ENCODE data around the gene ZC3H10. TPM values are rescaled to one million over a fixed set of nuclear protein-coding genes. Genes with fewer than 3 reads are reported as not detected.

The ZC3H10 gene
- total RNA-seq, 1 donor from 2014 or later: 8.0 TPM

- Mint-ChIP-seq H3K4me1 (ENCODE audit: low read depth) (peaks cover 13% of the 10 kb centered on the region), H3K27me3 (ENCODE audit: low read depth) (no peaks in the 10 kb centered on the region), H3K27ac (ENCODE audit: unreplicated experiment) (no peak overlapping the region), H3K4me3 (ENCODE audit: unreplicated experiment) (no peak overlapping the region), H3K36me3 (ENCODE audit: low read depth) (peaks cover 35% of the 10 kb centered on the region), H3K9me3 (ENCODE audit: low read depth) (no peaks in the 10 kb centered on the region)
- TF ChIP-seq CTCF (IDR thresholded peaks at IDR 0.05): no peak
- DNase-seq (ENCODE audit: low spot score): no peak
These were observed 27.2 kb downstream of the ZC3H10 start for GRCh38 chr12:56145217-56145616.

DNA sequence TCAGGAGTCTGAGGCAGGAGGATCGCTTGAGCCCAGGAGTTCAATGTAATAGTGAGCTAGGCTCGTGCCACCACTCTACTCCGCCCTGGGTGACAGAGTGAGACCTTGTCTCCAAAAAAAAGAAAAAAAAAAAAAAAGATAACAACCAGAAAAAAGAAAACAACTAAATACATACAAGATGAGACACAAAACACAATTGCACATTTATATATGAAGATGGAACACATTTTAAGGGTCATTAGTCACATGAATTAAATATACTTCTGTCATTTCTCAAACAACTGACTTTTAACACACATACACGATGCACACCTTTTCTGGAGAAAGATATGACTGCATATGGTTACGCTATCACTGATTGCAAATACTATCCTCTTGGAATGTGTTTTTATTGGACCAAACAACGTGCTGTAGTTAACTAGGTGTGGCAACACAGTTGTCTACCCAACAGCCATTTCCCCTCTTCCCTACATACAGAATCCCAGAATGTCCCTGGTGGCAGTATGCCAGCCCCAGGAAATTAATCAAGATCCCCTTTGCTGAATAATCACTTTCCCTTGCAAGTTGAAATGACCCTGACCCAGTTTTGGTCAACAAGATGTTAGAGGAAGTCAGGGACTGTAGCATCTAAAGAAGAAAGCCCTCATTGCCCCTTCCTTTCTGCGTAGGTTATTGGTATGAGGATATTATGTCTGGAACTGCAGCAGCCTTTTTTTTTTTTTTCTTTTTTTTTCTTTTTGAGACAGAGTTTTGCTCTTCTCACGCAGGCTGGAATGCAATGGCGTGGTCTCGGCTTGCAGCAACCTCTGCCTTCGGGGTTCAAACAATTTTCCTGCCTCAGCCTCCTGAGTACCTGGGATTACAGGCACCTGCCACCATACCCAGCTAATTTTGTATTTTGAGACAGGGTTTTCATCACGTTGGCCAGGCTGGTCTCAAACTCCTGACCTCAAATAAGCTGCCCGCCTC, 28.7 kb downstream of the ZC3H10 start:
- Mint-ChIP-seq H3K27me3 (ENCODE audit: low read depth) (no peaks in the 10 kb centered on the region), H3K36me3 (ENCODE audit: low read depth) (peaks cover 24% of the 10 kb centered on the region), H3K4me1 (ENCODE audit: low read depth) (peaks cover 27% of the 10 kb centered on the region), H3K4me3 (ENCODE audit: unreplicated experiment) (no peak overlapping the region), H3K9me3 (ENCODE audit: low read depth) (no peaks in the 10 kb centered on the region), H3K27ac (ENCODE audit: unreplicated experiment) (peak overlapping the region; percentile 76)
- DNase-seq (ENCODE audit: low spot score): no peak
- TF ChIP-seq CTCF (IDR thresholded peaks at IDR 0.05): no peak

DNA sequence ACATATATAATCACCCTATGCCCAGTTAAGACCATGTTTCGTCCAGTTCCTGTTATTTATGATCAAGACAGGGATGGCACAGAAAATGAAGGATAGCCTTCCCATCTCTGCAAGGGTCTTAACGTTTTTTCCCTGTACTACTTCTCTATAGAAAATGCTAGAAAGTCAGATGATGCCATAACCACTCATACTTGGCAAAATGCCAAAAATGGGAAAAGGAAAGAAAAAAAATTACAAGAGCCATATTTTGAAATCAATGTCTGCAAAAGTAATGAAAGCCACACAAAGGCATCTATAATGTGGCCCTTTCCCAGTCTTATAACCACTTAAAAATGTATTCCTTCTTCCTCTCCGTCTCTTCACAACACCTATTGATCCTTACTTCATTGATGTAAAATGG, 32.5 kb downstream of the ZC3H10 start:
- no peaks in the 10 kb centered on the region for H3K9me3 Mint-ChIP-seq (ENCODE audit: low read depth)

GRCh38 chr12:56151672-56152131, 33.6 kb downstream of the ZC3H10 start:
- peak; percentile 69 for TF ChIP-seq CTCF (IDR thresholded peaks at IDR 0.05)
- Mint-ChIP-seq H3K4me1 (ENCODE audit: low read depth) (peaks cover 40% of the 10 kb centered on the region), H3K36me3 (ENCODE audit: low read depth) (peaks cover 3% of the 10 kb centered on the region), H3K27me3 (ENCODE audit: low read depth) (no peaks in the 10 kb centered on the region), H3K9me3 (ENCODE audit: low read depth) (no peaks in the 10 kb centered on the region), H3K27ac (ENCODE audit: unreplicated experiment) (peak overlapping the region; percentile 95), H3K4me3 (ENCODE audit: unreplicated experiment) (peak overlapping the region; percentile 87)
- DNase-seq (ENCODE audit: low spot score): peak; percentile 84

More for the DNA sequence above, 32.5 kb downstream of the ZC3H10 start:
- peak overlapping the region; percentile 58 for H3K27ac Mint-ChIP-seq (ENCODE audit: unreplicated experiment)
- H3K27me3 Mint-ChIP-seq (ENCODE audit: low read depth): no peaks in the 10 kb centered on the region
- no peak for TF ChIP-seq CTCF (IDR thresholded peaks at IDR 0.05)
- no peak for DNase-seq (ENCODE audit: low spot score)
- peaks cover 47% of the 10 kb centered on the region for H3K4me1 Mint-ChIP-seq (ENCODE audit: low read depth)
- H3K36me3 Mint-ChIP-seq (ENCODE audit: low read depth): peaks cover 2% of the 10 kb centered on the region
- H3K4me3 Mint-ChIP-seq (ENCODE audit: unreplicated experiment): peak overlapping the region; percentile 26

- Mint-ChIP-seq H3K4me3 (ENCODE audit: unreplicated experiment) (peak within 1 kb of the TSS; percentile 87), H3K4me1 (ENCODE audit: low read depth) (peaks cover 40% of the 10 kb centered on the region), H3K9me3 (ENCODE audit: low read depth) (no peaks in the 10 kb centered on the region), H3K36me3 (ENCODE audit: low read depth) (peaks cover 3% of the 10 kb centered on the region), H3K27me3 (ENCODE audit: low read depth) (no peaks in the 10 kb centered on the region), H3K27ac (ENCODE audit: unreplicated experiment) (peak within 1 kb of the TSS; percentile 95)
- TF ChIP-seq CTCF (IDR thresholded peaks at IDR 0.05): no peak
- DNase-seq (ENCODE audit: low spot score): peak; percentile 97
These were observed 34.2 kb downstream of the ZC3H10 start, which contains the start of gene MYL6B for GRCh38 chr12:56152132-56152755. TSS of gene MYL6B (plus strand) at chr12:56152587. CDS start at chr12:56153919, 1,332 bp downstream.

Measured in chondrocyte (in vitro differentiated cells).